Activated naive CD8-positive, alpha-beta T cell (primary cell): ENCODE results near the gene PDE4B.

Experiments
- H3K27ac Mint-ChIP-seq: one replicate; pipeline ENCODE4 v1.8.0; 2021; ENCODE audit warnings: mixed read lengths
- H3K27me3 Mint-ChIP-seq: one replicate; pipeline ENCODE4 v1.8.0; 2021; ENCODE audit warnings: mixed read lengths
- H3K36me3 Mint-ChIP-seq: one replicate; pipeline ENCODE4 v1.8.0; 2021; ENCODE audit warnings: mixed read lengths
- H3K4me1 Mint-ChIP-seq: one replicate; pipeline ENCODE4 v1.8.0; 2021; ENCODE audit warnings: low read depth, mixed read lengths
- H3K4me3 Mint-ChIP-seq: one replicate; pipeline ENCODE4 v1.8.0; 2021; ENCODE audit warnings: mild to moderate bottlenecking, mixed read lengths
- H3K9me3 Mint-ChIP-seq: one replicate; pipeline ENCODE4 v1.8.0; 2021; ENCODE audit warnings: low read depth, mixed read lengths

Gene PDE4B

DNA sequence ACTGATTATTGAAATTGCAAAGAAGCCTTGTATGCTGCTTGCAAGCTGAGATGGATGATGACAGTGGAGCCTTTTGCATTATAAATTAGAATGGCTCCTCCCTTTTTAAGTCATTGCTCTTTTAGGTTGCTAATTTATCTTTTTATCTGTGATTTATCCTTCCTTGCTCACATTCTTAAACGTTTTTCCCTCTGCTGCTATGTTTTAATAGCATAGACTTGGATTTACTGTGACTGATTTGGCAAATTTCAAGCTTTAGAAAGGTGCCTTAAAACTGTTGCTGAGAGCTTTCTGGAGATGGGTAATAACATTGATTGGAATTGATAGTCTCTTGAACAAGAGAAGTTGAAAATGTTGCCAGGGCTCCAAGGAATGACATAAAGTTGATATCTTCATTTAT lies 427.8 kb downstream of the PDE4B start:
- no peaks in the 10 kb centered on the region for H3K9me3 Mint-ChIP-seq
- no peak overlapping the region for H3K27ac Mint-ChIP-seq
- peaks cover 5% of the 10 kb centered on the region for H3K27me3 Mint-ChIP-seq
- H3K36me3 Mint-ChIP-seq: peaks cover 2% of the 10 kb centered on the region
- no peaks in the 10 kb centered on the region for H3K4me1 Mint-ChIP-seq
- H3K4me3 Mint-ChIP-seq: no peak overlapping the region

DNA sequence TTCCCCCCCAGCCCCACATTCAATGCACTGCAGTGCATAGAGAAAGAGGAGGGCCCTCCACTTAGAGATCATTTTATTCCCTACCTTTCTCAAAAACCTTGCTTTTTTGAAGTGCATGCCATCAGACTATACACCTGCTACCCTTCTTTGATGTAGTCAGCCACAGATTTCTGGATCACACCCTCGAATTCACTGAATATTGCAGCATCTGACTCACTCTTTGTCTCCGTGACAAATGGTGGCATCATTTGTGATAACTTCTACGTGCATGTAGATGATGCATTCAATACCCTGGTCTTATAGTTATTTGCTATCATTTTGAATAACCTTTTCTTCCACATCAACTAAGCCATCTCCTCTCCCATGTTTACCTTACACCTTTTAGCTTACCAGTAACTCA lies 431.0 kb downstream of the PDE4B start:
- H3K4me3 Mint-ChIP-seq: no peak overlapping the region
- H3K27me3 Mint-ChIP-seq: peaks cover 6% of the 10 kb centered on the region
- no peak overlapping the region for H3K27ac Mint-ChIP-seq
- no peaks in the 10 kb centered on the region for H3K36me3 Mint-ChIP-seq
- H3K9me3 Mint-ChIP-seq: no peaks in the 10 kb centered on the region
- H3K4me1 Mint-ChIP-seq: no peaks in the 10 kb centered on the region

DNA sequence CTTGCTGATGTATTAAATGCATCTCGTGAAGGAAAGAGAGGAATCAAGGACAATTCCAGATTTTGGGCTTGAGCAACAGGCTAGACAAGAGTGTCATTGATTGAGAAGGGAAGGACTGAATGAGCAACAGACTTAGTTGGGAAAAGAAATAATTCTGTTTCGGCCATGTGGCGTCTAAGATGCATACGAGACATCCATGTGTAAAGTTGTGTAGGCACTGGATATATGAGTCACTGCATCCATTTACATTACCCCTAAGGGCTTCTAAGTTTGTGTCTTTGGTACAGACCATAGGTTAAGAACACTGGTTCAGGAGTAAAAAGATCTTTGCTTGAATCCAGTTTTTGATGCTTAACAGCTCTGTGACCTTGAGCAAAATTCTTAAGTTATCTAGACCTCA lies 434.3 kb downstream of the PDE4B start:
- Mint-ChIP-seq H3K4me3 (no peak overlapping the region), H3K36me3 (no peaks in the 10 kb centered on the region), H3K4me1 (peaks cover 3% of the 10 kb centered on the region), H3K27me3 (peaks cover 6% of the 10 kb centered on the region), H3K9me3 (no peaks in the 10 kb centered on the region), H3K27ac (no peak overlapping the region)

DNA sequence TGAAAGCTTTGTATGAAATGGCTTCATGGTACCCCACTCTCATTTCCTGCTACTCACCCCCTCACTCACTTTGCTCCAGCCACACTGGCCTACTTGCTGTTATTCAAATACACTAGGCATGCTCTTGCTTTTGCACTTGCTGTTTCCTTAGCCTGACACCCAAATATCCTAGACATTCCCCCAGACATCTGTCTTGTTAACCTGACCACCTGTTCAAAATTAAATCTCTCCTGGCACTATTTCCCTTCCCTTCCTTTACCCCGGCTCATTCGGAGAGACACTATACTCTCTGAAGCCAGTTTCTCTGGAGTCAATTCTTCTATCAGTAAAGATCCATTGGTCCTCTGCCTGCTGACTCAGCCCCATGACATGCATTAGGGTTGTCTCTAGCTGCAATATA lies 435.3 kb downstream of the PDE4B start:
- no peaks in the 10 kb centered on the region for H3K9me3 Mint-ChIP-seq
- peaks cover 6% of the 10 kb centered on the region for H3K27me3 Mint-ChIP-seq
- H3K4me3 Mint-ChIP-seq: no peak overlapping the region
- H3K36me3 Mint-ChIP-seq: no peaks in the 10 kb centered on the region
- no peak overlapping the region for H3K27ac Mint-ChIP-seq
- H3K4me1 Mint-ChIP-seq: peaks cover 3% of the 10 kb centered on the region

DNA sequence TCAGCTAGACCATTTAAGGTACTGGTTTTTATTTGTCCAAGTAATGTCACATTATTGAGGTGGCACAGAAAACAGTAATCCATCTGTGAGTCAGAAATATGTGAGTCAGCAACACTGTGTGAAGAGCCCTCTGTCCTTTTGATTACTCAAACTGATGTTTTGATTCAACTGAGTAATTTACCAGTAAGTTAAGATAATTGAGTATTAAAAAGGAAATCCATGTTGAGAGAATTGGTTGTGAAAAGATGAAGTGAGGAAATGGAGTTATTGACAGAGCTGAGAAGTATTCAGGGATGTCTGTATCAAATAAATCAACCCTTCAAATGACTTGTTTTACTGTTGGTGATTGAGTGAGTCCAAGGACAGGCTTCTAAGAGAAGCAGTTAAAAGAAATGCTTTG lies 438.5 kb downstream of the PDE4B start:
- no peak overlapping the region for H3K27ac Mint-ChIP-seq
- H3K36me3 Mint-ChIP-seq: no peaks in the 10 kb centered on the region
- peaks cover 2% of the 10 kb centered on the region for H3K27me3 Mint-ChIP-seq
- no peaks in the 10 kb centered on the region for H3K9me3 Mint-ChIP-seq
- peaks cover 3% of the 10 kb centered on the region for H3K4me1 Mint-ChIP-seq
- H3K4me3 Mint-ChIP-seq: no peak overlapping the region

DNA sequence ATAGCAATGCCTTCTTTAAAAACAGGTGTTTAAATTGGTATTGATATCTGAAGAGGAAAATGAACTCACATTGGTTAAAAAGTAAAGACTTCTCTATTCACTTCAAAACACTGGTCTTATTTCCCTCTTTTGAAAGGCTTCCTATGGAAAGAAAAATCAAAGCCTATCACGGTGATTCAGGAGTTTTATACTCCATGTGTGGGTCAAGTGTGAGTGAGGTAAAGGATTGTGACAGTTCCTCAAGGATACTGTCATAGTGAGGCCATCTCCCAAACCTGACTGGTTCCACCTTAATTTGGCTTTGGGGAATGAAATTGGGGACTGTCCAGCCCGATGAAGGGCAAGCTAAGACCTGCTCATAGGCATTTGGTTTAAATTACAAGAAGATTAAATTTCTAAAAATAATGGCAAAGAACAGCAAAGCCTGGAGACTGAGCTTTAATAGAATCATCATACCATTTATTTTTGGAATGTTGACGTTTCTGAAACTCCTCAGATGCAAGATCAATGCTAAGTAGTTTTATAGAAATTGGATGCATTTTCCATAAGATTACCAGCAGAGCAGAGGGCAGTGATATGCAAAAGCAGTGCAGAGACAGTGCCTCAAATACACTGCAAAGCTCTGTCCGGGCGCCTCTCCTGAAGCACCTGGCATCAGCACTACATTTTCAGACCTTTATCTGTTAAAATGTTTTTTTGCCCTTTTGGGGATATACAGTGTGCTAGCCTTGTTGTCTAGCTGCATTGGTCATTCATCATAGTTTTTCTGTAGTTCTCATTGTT lies 439.2 kb downstream of the PDE4B start:
- Mint-ChIP-seq H3K9me3 (no peaks in the 10 kb centered on the region), H3K27ac (no peak overlapping the region), H3K27me3 (peaks cover 2% of the 10 kb centered on the region), H3K4me3 (no peak overlapping the region), H3K36me3 (no peaks in the 10 kb centered on the region), H3K4me1 (peaks cover 3% of the 10 kb centered on the region)

GRCh38 chr1:66237042-66237441 lies 444.3 kb downstream of the PDE4B start:
- Mint-ChIP-seq H3K9me3 (no peaks in the 10 kb centered on the region), H3K27ac (no peak overlapping the region), H3K4me1 (no peaks in the 10 kb centered on the region), H3K27me3 (peaks cover 9% of the 10 kb centered on the region), H3K4me3 (no peak overlapping the region), H3K36me3 (no peaks in the 10 kb centered on the region)

DNA sequence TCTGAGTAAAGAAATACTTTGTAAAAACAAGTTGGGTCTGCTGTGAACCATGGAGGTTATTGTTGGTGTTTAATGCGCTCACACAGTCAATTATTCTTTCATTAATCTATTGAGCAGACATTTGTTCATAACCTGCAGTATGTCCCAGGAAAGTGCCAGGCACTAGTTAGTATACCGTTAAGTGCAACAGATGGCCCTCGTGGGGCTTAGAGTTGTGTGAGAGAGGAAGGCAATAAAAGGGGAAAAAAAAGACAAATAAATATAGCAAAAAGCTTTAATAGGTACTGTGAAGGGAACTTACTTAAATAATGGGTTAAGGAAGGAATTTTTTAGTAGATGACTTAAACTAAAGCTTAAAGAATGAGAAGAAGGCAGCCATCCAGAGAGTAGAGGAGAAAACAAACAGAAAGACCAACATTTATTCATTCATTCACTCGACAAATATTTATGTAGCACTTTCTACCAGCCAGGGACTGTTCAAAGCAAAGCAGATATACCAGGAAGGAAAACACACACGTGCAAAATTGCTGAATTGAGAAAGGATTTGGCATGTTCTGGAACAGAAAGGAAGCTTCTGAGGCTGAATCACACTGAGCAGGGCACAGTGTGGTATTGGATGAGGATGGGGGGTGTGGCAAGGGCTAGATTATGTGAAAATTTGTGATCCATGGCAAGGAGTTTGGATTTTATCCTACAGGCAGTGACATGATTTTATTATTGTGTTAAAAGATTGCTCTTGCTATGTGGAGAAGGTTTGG lies 445.2 kb downstream of the PDE4B start:
- Mint-ChIP-seq H3K4me1 (no peaks in the 10 kb centered on the region), H3K27ac (no peak overlapping the region), H3K9me3 (no peaks in the 10 kb centered on the region), H3K36me3 (no peaks in the 10 kb centered on the region), H3K27me3 (peaks cover 9% of the 10 kb centered on the region), H3K4me3 (no peak overlapping the region)

- Mint-ChIP-seq H3K4me1 (no peaks in the 10 kb centered on the region), H3K4me3 (no peak overlapping the region), H3K27ac (no peak overlapping the region), H3K27me3 (peaks cover 7% of the 10 kb centered on the region), H3K36me3 (no peaks in the 10 kb centered on the region), H3K9me3 (no peaks in the 10 kb centered on the region)
Observed at GRCh38 chr1:66239834-66240233, 447.1 kb downstream of the PDE4B start.

- H3K27ac Mint-ChIP-seq: no peak overlapping the region
- H3K9me3 Mint-ChIP-seq: no peaks in the 10 kb centered on the region
- H3K4me1 Mint-ChIP-seq: peaks cover 5% of the 10 kb centered on the region
- H3K27me3 Mint-ChIP-seq: peaks cover 7% of the 10 kb centered on the region
- H3K4me3 Mint-ChIP-seq: no peak overlapping the region
- no peaks in the 10 kb centered on the region for H3K36me3 Mint-ChIP-seq
Observed at GRCh38 chr1:66240491-66241484, 448.1 kb downstream of the PDE4B start.

DNA sequence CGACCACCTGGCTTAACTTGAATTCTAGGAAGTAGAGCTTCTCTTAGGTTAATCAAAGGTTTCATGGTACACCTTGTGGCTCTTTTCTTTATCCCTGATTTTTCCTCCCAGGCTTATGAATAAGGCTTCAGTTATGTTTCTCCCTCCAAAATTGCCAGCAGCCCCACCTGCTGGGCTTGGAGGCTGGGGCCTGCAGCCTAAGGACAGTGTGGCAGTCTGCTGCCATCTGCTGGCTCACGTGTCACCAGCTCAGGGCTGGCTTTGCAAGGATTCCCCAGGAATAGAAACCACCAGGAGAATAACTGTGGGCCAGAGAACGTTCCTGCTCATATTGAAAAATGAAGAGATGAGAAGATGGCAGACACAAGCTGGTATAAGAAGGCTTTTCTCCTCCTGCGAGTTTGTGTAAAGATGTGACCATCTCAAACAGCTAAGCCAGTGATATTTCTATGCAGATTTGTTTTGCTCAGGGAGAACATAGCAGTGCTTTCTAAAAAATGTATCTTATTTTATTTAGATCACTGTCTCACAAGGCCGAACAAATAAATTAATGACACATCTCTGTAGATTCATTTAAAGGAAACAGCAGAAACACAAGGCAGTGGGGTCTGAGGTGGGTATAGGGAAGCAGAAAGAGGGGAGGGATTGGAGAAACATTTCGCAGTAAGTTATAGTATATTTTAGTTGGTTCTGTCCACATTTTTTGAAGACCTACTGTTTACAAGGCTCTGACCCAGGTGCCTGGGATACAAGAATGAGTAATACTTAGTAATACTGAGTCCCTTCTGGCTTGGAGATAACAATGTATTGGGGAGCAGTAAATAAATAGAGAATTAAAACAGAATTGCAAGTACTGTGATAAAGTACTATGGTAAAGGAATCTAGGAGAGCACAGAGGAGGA lies 450.2 kb downstream of the PDE4B start:
- Mint-ChIP-seq H3K27ac (no peak overlapping the region), H3K4me1 (peaks cover 23% of the 10 kb centered on the region), H3K36me3 (no peaks in the 10 kb centered on the region), H3K9me3 (no peaks in the 10 kb centered on the region), H3K4me3 (no peak overlapping the region), H3K27me3 (peaks cover 4% of the 10 kb centered on the region)

GRCh38 chr1:66243548-66244130 lies 450.9 kb downstream of the PDE4B start:
- H3K4me3 Mint-ChIP-seq: no peak overlapping the region
- no peaks in the 10 kb centered on the region for H3K27me3 Mint-ChIP-seq
- no peaks in the 10 kb centered on the region for H3K36me3 Mint-ChIP-seq
- no peaks in the 10 kb centered on the region for H3K9me3 Mint-ChIP-seq
- no peak overlapping the region for H3K27ac Mint-ChIP-seq
- H3K4me1 Mint-ChIP-seq: peaks cover 23% of the 10 kb centered on the region

- Mint-ChIP-seq H3K27ac (no peak overlapping the region), H3K4me3 (no peak overlapping the region)
Observed at GRCh38 chr1:66244429-66244828, 451.7 kb downstream of the PDE4B start.

GRCh38 chr1:66245691-66246090 lies 453.0 kb downstream of the PDE4B start:
- no peaks in the 10 kb centered on the region for H3K9me3 Mint-ChIP-seq
- H3K27ac Mint-ChIP-seq: peak overlapping the region; percentile 3
- no peaks in the 10 kb centered on the region for H3K27me3 Mint-ChIP-seq
- H3K4me3 Mint-ChIP-seq: no peak overlapping the region
- no peaks in the 10 kb centered on the region for H3K36me3 Mint-ChIP-seq
- H3K4me1 Mint-ChIP-seq: peaks cover 23% of the 10 kb centered on the region

More at GRCh38 chr1:66244429-66244828, 451.7 kb downstream of the PDE4B start:
- peaks cover 23% of the 10 kb centered on the region for H3K4me1 Mint-ChIP-seq
- H3K36me3 Mint-ChIP-seq: no peaks in the 10 kb centered on the region
- no peaks in the 10 kb centered on the region for H3K9me3 Mint-ChIP-seq
- no peaks in the 10 kb centered on the region for H3K27me3 Mint-ChIP-seq
